ENCODE results near the gene NOP56.
"Not testable (repeated sequence)": the region's sequence is repeated elsewhere in the genome, so short reads cannot be mapped to it uniquely, and the experiment has no call there.

NOP56 gene

GRCh38 chr20:2663364-2663886 lies 11.0 kb downstream of the NOP56 start:
- H3K4me3 ChIP-seq (ENCODE audit: low read length), result peak overlapping the region; percentile 92
- no peaks in the 10 kb centered on the region for H3K9me3 ChIP-seq (ENCODE audit: control insufficient read depth, low read depth, low read length)
- peak overlapping the region; percentile 77 for H3K9ac ChIP-seq (ENCODE audit: low read length)
- H3K4me1 ChIP-seq (ENCODE audit: control insufficient read depth, low read depth, low read length), result no peaks in the 10 kb centered on the region
- peaks cover 15% of the 10 kb centered on the region for H3K27me3 ChIP-seq (ENCODE audit: control insufficient read depth, insufficient read depth, low read length)
- H3K27ac ChIP-seq (ENCODE audit: low read length), result peak overlapping the region; percentile 58
- H3K36me3 ChIP-seq (ENCODE audit: control insufficient read depth, low read depth, low read length), result peaks cover 32% of the 10 kb centered on the region

- Histone ChIP-seq H3K9me3 (ENCODE audit: control insufficient read depth, low read depth, low read length) (no peaks in the 10 kb centered on the region), H3K4me1 (ENCODE audit: control insufficient read depth, low read depth, low read length) (no peaks in the 10 kb centered on the region), H3K27ac (ENCODE audit: low read length) (peak within 1 kb of the TSS; percentile 89), H3K36me3 (ENCODE audit: control insufficient read depth, low read depth, low read length) (peaks cover 26% of the 10 kb centered on the region), H3K9ac (ENCODE audit: low read length) (peak within 1 kb of the TSS; percentile 77), H3K4me3 (ENCODE audit: low read length) (peak within 1 kb of the TSS; percentile 92), H3K27me3 (ENCODE audit: control insufficient read depth, insufficient read depth, low read length) (peaks cover 21% of the 10 kb centered on the region)
Observed at GRCh38 chr20:2663887-2664719, 11.7 kb downstream of the NOP56 start, which contains the start of gene IDH3B. Gene IDH3B (minus strand): TSS chr20:2664216. CDS start chr20:2664188, 28 bp downstream.

GRCh38 chr20:2671977-2672376 lies 19.5 kb downstream of the NOP56 start:
- Histone ChIP-seq H3K27me3 (ENCODE audit: control insufficient read depth, insufficient read depth, low read length) (peaks cover 14% of the 10 kb centered on the region), H3K9ac (ENCODE audit: low read length) (no peak overlapping the region), H3K27ac (ENCODE audit: low read length) (no peak overlapping the region), H3K4me3 (ENCODE audit: low read length) (no peak overlapping the region), H3K4me1 (ENCODE audit: control insufficient read depth, low read depth, low read length) (no peaks in the 10 kb centered on the region), H3K9me3 (ENCODE audit: control insufficient read depth, low read depth, low read length) (no peaks in the 10 kb centered on the region), H3K36me3 (ENCODE audit: control insufficient read depth, low read depth, low read length) (no peaks in the 10 kb centered on the region)

- Histone ChIP-seq H3K4me3 (ENCODE audit: low read length) (no peak overlapping the region), H3K36me3 (ENCODE audit: control insufficient read depth, low read depth, low read length) (no peaks in the 10 kb centered on the region), H3K27me3 (ENCODE audit: control insufficient read depth, insufficient read depth, low read length) (peaks cover 16% of the 10 kb centered on the region), H3K9ac (ENCODE audit: low read length) (no peak overlapping the region), H3K9me3 (ENCODE audit: control insufficient read depth, low read depth, low read length) (no peaks in the 10 kb centered on the region), H3K4me1 (ENCODE audit: control insufficient read depth, low read depth, low read length) (no peaks in the 10 kb centered on the region), H3K27ac (ENCODE audit: low read length) (no peak overlapping the region)
Observed at GRCh38 chr20:2672446-2672845, 20.0 kb downstream of the NOP56 start.

GRCh38 chr20:2673453-2673852 lies 21.0 kb downstream of the NOP56 start:
- peaks cover 10% of the 10 kb centered on the region for H3K27me3 ChIP-seq (ENCODE audit: control insufficient read depth, insufficient read depth, low read length)
- H3K36me3 ChIP-seq (ENCODE audit: control insufficient read depth, low read depth, low read length), result no peaks in the 10 kb centered on the region
- no peak overlapping the region for H3K9ac ChIP-seq (ENCODE audit: low read length)
- no peaks in the 10 kb centered on the region for H3K4me1 ChIP-seq (ENCODE audit: control insufficient read depth, low read depth, low read length)
- no peaks in the 10 kb centered on the region for H3K9me3 ChIP-seq (ENCODE audit: control insufficient read depth, low read depth, low read length)
- H3K4me3 ChIP-seq (ENCODE audit: low read length), result no peak overlapping the region
- no peak overlapping the region for H3K27ac ChIP-seq (ENCODE audit: low read length)

- Histone ChIP-seq H3K4me3 (ENCODE audit: low read length) (no peak overlapping the region), H3K27me3 (ENCODE audit: control insufficient read depth, insufficient read depth, low read length) (peaks cover 13% of the 10 kb centered on the region), H3K4me1 (ENCODE audit: control insufficient read depth, low read depth, low read length) (no peaks in the 10 kb centered on the region), H3K9ac (ENCODE audit: low read length) (no peak overlapping the region), H3K27ac (ENCODE audit: low read length) (no peak overlapping the region), H3K9me3 (ENCODE audit: control insufficient read depth, low read depth, low read length) (no peaks in the 10 kb centered on the region), H3K36me3 (ENCODE audit: control insufficient read depth, low read depth, low read length) (no peaks in the 10 kb centered on the region)
Observed at GRCh38 chr20:2680046-2680445, 27.6 kb downstream of the NOP56 start.

- H3K27ac ChIP-seq (ENCODE audit: low read length); H3K36me3 ChIP-seq (ENCODE audit: control insufficient read depth, low read depth, low read length); H3K9ac ChIP-seq (ENCODE audit: low read length); H3K4me3 ChIP-seq (ENCODE audit: low read length); H3K4me1 ChIP-seq (ENCODE audit: control insufficient read depth, low read depth, low read length); H3K9me3 ChIP-seq (ENCODE audit: control insufficient read depth, low read depth, low read length): not testable (repeated sequence)
- H3K27me3 ChIP-seq (ENCODE audit: control insufficient read depth, insufficient read depth, low read length), result peaks cover 31% of the 10 kb centered on the region
Observed at GRCh38 chr20:2682040-2682439, 29.6 kb downstream of the NOP56 start.

DNA sequence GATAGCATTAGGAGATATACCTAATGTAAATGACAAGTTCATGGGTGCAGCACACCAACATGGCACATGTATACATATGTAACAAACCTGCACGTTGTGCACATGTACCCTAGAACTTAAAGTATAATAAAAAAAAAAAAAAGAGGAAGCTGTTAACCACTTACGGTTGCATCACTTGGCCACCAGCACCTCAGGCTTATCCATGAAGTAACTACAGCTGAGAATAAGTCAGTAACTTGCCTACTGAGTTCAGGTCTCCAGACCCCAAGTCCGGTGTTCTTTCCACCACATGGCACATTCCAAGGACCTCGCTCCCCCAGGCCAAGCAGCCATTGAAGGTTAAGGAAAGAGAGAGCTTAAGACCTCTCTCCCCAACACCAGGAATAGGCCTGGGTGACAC lies 32.4 kb downstream of the NOP56 start:
- H3K9ac ChIP-seq (ENCODE audit: low read length); H3K4me3 ChIP-seq (ENCODE audit: low read length); H3K27ac ChIP-seq (ENCODE audit: low read length); H3K36me3 ChIP-seq (ENCODE audit: control insufficient read depth, low read depth, low read length); H3K9me3 ChIP-seq (ENCODE audit: control insufficient read depth, low read depth, low read length); H3K4me1 ChIP-seq (ENCODE audit: control insufficient read depth, low read depth, low read length): not testable (repeated sequence)
- H3K27me3 ChIP-seq (ENCODE audit: control insufficient read depth, insufficient read depth, low read length), result peaks cover 54% of the 10 kb centered on the region

DNA sequence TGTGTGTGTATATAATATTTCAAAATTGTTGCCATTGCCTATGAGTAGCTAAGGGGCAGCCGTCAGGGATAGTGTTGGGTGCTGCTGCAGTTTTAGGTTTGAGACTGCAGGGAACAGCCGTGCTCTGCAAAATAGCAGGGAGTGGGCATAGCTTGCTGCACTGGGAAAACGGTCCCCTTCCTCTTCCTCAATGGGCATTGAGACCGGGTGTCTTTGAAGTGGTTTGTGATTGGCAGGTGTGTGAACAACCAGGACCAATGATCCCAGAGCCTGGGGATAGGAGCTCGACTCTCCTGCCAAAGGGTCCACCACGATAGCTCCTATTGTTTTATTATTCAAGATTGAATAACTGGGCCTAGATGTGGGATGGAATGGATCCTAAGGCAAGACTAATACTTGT lies 35.1 kb downstream of the NOP56 start:
- Histone ChIP-seq H3K27ac (ENCODE audit: low read length) (no peak overlapping the region), H3K4me1 (ENCODE audit: control insufficient read depth, low read depth, low read length) (no peaks in the 10 kb centered on the region), H3K4me3 (ENCODE audit: low read length) (no peak overlapping the region), H3K36me3 (ENCODE audit: control insufficient read depth, low read depth, low read length) (no peaks in the 10 kb centered on the region), H3K27me3 (ENCODE audit: control insufficient read depth, insufficient read depth, low read length) (peaks cover 72% of the 10 kb centered on the region), H3K9ac (ENCODE audit: low read length) (no peak overlapping the region), H3K9me3 (ENCODE audit: control insufficient read depth, low read depth, low read length) (no peaks in the 10 kb centered on the region)

GRCh38 chr20:2688041-2688591 lies 35.7 kb downstream of the NOP56 start:
- Histone ChIP-seq H3K27ac (ENCODE audit: low read length) (no peak overlapping the region), H3K4me3 (ENCODE audit: low read length) (no peak overlapping the region), H3K36me3 (ENCODE audit: control insufficient read depth, low read depth, low read length) (no peaks in the 10 kb centered on the region), H3K9me3 (ENCODE audit: control insufficient read depth, low read depth, low read length) (no peaks in the 10 kb centered on the region), H3K9ac (ENCODE audit: low read length) (no peak overlapping the region), H3K27me3 (ENCODE audit: control insufficient read depth, insufficient read depth, low read length) (peaks cover 72% of the 10 kb centered on the region), H3K4me1 (ENCODE audit: control insufficient read depth, low read depth, low read length) (no peaks in the 10 kb centered on the region)

DNA sequence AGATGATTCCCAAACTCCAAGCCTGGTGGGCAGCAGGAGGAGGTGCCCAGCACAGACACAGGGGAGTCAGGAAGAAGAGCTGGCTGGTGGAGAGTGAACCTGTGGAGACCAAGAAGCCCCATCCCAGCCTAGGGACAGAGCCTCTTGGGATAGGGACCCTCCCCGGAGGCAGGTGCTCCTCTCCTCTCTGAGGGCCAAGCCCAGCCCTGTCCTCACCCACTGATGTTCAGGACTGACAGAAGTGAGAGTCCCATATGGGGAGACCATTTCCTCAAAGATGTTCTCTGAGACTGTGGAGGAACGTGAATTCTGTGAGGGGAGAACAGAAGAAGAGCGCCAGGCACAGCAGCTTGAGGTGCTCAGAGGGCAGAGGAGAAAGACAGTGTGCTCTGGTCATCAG lies 37.8 kb downstream of the NOP56 start:
- peaks cover 89% of the 10 kb centered on the region for H3K27me3 ChIP-seq (ENCODE audit: control insufficient read depth, insufficient read depth, low read length)
- no peak overlapping the region for H3K9ac ChIP-seq (ENCODE audit: low read length)
- peaks cover 8% of the 10 kb centered on the region for H3K4me1 ChIP-seq (ENCODE audit: control insufficient read depth, low read depth, low read length)
- H3K9me3 ChIP-seq (ENCODE audit: control insufficient read depth, low read depth, low read length), result no peaks in the 10 kb centered on the region
- H3K27ac ChIP-seq (ENCODE audit: low read length), result no peak overlapping the region
- no peak overlapping the region for H3K4me3 ChIP-seq (ENCODE audit: low read length)
- no peaks in the 10 kb centered on the region for H3K36me3 ChIP-seq (ENCODE audit: control insufficient read depth, low read depth, low read length)

GRCh38 chr20:2690718-2691117 lies 38.3 kb downstream of the NOP56 start:
- Histone ChIP-seq H3K27me3 (ENCODE audit: control insufficient read depth, insufficient read depth, low read length) (peaks cover 89% of the 10 kb centered on the region), H3K4me3 (ENCODE audit: low read length) (no peak overlapping the region), H3K27ac (ENCODE audit: low read length) (no peak overlapping the region), H3K4me1 (ENCODE audit: control insufficient read depth, low read depth, low read length) (peaks cover 9% of the 10 kb centered on the region), H3K9me3 (ENCODE audit: control insufficient read depth, low read depth, low read length) (no peaks in the 10 kb centered on the region), H3K9ac (ENCODE audit: low read length) (no peak overlapping the region), H3K36me3 (ENCODE audit: control insufficient read depth, low read depth, low read length) (no peaks in the 10 kb centered on the region)

Data from iPS-18a (cell line).